HG03097 (cell line): ENCODE measurements around the gene PPP1CA.

Experiments
- ATAC-seq: cut with Tn5 transposase; IDR thresholded peaks from one replicate; pipeline ENCODE4 v1.9.1; 2021; ENCODE audit not compliant: unreplicated experiment, low FRiP score

The PPP1CA gene

GRCh38 chr11:67387518-67387917 lies 14.1 kb downstream of the PPP1CA start:
- no peak for ATAC-seq

DNA sequence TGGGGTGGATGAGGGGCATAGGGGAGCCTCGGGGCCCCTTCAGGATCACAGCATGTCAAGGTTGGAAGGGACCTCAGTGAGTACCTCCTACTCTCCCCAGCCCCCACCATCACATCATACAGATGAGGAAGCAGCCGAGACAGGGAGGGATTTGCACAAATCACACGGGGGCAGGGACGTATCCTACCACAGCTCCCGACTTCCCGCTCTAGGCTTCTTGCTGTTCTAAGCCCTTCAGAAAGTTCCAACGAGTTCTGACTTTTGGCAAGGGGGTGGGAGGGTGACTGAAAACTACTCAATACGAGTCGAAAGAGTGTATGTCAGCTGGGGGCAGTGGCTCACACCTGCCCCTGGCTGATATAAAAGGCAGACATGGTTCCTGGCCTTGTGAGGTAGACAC lies 14.6 kb downstream of the PPP1CA start:
- ATAC-seq = no peak

- no peak for ATAC-seq
These were observed 16.7 kb downstream of the PPP1CA start for GRCh38 chr11:67384851-67385366.

DNA sequence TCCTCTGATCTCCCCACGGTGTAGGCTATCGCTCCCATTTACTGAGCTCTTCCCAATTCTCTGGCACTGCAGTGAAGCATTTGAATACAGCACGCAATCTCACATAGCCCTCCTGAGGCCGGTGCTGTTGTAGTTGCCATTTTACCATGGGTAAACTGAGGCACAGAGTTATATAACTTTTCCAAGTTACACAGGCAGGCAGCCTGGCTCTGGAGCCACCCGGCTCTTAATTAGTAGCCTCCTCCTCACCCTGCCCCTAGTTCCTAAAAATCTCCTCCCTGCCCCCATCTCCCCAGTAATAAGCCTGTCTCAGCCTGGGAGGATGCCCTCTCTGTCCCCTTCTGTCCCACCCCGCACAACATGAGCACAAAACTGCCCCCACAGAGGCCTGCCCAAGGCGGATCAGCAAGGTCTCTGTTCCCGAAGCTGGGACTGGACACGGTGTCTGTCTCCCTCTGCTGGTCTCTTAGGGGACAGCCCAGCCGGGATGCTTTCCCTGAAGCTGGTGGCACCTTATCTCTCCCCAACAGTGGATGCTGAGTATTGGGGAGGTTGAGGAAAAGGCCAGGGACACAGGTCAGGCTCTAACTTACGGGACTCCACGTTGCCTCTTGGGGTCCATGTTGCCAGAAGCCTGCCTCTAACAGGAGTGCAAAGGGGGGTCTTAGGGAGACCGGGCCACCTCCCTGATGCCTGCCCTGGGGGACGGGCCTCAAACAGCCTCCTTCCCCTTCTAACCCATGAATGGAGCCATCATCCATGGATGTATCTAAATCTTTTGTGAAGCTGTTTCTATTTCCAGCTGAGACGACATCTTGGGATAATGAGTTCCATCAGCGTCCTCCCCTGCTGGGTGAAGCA lies 19.2 kb downstream of the PPP1CA start:
- no peak for ATAC-seq

GRCh38 chr11:67381244-67381972 lies 20.2 kb downstream of the PPP1CA start:
- no peak for ATAC-seq

DNA sequence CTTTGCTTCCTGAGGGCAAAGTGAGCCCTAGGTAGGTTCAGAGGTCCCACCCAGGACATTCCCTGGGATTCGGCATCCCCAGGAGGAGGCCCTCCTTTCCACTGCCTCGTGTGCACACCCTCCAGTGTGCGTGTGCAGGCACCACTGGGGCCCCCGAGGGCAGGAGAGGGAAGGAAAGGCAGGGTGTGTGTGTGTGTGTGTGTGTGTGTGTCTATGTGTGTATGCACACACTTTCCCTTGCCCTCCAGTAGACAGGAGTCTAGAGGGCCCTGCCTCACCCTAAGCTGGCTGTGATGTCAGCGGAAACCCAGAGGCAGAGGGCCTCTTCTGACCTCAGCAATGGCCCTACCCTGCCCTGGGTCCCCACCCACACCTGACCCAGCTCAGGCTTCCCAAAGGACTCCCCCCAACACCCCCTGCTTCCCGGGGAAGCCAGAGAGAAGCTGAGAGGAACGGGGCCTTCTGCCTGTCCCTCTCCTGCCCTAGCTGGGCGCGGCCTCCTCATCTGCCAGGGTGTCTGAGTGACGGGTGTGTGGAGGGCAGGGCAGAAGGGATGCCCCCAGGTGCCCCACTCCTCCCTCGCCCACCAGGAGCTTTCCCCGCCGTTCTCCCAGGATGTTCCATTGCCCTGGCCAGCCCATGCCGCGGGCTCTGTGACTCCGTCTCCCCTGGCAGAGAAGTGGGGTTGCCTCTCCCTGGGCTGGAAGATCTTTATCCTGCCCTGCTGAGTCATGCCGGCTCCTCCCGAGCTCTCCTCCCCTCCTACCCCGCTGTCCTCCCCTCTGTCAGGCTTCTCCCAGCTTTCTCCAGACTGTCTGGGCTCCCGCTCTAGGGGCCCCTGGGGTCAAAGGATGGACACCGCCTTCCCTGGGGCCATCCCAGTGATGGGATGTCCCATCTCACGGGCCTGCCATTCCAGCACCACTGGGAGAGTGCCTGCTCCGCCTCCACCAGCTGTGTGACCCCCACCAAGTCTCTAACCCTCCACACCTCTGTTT lies 22.3 kb downstream of the PPP1CA start:
- ATAC-seq = no peak

DNA sequence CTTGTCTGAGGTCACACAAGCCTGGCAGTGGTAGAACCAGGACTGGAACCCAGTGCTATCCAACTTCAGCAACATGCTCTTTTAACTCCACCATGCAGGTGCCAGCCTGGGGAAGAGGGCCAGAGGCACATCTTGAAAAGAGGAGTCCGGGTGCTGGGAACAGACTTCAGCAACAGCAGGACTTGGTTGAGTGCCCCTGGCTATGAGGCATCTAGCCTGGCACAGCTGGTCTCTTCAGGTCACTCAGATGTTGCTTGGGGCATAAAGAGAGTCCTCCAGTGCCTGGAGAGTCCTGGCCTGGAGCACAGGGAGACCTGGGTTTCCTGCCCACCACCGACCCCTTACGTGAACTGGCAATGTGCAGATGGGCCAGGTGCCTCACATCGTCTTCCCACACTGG lies 23.1 kb downstream of the PPP1CA start:
- ATAC-seq = no peak

GRCh38 chr11:67376873-67377808 lies 24.5 kb downstream of the PPP1CA start:
- ATAC-seq = no peak

GRCh38 chr11:67376063-67376820 lies 25.4 kb downstream of the PPP1CA start:
- ATAC-seq = no peak

DNA sequence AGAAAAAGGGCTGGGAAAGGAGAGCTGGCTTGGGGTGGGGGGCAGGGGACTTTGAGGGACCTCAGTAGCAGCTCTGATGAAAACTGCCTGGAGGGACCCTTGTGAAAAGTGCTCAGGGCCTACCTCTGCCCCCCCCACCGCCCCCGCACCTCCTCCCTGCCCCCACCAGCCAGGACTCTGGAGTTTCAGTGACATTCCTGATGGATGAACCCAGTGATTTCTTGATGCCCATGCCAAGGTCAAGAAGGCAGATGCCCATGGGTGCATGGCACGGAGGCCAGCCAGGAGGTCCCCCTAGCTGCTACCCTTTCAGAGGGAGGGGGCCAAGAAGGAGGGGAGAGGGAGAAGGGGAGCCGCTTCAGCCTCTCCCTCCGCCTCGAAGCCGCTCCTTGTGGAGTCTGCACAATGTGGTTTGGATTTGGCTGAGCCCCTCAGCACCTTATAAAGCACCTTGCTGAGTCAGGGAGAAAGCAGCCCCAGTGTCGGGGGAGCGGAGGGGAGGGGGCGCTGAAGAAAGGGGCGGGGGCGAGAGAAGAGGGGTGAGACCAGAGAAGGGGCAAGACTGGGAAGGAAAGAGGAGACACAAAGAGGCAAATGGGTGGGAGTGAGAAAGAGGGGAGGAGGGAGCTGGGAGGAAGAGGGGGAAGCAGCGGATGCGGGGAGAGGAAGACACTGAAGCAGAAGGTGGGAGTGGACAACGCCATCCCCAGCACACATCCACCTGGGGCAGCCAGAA lies 26.2 kb downstream of the PPP1CA start:
- ATAC-seq = no peak

DNA sequence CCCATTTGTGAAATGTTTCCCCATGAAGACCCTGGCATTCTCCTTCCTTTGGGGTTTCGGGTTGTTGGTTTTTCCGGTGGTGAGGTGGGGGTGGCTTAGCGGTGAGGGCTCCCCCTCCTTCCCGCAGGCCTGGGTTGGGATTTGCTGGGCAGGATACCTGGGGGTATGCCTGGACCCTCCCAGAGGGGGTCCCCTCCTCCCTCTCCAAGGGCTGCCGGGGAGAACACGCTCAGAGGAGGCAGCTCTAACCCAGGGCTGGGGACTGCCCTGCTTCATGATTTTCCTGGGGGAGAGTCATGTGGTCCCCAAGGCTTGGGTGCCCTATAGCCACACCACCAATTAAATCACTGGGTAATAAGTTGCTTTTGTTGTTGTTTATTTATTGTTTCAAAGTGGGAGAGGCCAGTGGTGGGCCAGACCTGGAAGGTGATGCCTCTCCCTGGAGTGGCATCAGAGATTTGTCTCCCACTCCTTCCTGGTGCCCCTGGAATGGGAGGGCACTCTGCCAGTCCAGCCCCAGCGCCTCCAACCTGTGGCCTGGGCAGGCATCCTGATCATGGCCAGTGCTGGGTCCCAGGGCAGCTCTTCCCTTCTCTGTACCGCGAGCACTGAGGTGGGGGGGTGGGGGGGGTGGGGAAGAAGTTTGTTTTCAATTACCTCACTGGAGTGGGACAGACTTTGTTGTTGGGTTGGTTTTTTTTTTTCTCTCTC lies 26.9 kb downstream of the PPP1CA start:
- no peak for ATAC-seq

DNA sequence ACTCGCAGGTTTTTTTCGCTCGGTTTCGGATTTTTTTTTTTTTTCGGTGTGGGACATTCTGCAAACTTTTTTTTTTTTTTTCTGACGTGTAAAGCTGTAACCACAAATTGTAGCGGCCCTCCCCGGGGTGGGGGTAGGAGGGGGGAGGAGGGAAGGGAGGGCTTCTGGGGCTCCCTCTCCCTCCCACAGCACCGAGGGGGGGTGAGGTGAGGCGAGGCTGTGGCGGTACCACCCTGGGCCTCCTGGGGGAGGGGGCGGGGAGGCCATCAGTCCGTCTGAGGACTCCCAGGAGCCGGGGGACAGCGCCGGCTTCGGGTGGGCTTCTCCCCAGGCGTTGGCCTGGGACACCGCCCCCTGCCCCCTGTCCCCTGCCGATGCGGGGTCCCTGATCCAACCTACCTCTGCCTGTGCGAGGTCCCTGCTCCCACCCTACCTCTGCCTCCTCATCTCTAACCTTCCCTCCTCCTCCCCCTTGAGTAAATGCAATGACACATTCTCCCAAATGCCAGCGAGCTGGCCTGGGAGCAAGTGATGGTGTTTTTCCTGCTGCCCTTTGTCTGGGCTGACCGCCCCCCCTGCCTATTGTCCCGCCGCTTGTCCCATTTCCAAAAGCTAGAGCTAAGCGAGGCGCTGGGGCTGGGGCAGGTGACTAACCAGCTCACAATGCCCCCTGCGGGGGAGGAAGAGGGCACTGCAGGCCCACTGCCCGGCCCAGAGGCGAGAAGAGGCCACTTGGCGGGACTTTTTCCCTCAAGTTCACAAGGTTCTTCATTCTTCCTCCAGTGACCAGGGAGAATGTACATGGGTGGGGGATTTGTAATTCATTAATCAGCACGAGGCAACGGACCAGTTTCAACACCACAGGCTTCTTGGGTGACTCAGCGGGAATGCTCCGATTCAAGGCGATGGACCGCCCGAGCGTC lies 27.7 kb downstream of the PPP1CA start:
- no peak for ATAC-seq

GRCh38 chr11:67372993-67373647 lies 28.5 kb downstream of the PPP1CA start, which contains the start of gene CLCF1:
Gene CLCF1, minus strand, starts transcription at chr11:67373598. Its CDS starts 59 bp downstream, at chr11:67373539.
- ATAC-seq = no peak

DNA sequence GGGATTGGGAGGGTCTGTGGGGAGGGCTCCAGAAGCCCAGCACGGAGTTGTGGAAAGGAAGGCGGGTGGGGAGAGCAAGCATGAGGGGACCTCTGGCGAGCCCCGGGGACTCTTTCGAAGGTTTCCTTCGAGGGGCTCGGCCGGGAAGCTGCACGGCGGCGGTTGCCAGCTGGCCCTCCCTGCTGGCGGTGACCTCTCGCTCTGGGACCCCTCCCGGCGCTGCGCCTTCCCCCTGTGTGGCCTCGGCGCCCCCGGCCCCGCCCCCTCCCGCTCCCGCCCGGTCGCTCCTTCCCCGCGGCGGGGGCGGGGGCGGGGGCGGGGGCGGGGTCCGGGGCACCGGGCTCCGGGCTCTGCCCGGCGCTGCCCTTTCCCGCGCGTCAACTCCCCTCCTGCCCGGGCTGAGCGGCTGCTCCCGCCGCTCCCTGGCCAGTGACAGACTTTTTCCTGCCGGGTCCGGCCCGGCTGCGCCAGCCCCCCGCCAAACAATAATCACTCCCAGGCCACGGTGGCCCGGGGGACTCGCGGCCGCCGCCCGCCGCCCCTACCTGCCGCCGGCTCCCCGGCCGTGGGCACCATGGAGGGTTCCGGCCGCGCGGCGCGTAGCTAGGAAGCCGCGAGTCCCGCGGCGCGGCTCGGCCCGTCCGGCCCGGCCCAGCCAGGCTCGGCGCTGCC lies 29.2 kb downstream of the PPP1CA start:
- no peak for ATAC-seq

DNA sequence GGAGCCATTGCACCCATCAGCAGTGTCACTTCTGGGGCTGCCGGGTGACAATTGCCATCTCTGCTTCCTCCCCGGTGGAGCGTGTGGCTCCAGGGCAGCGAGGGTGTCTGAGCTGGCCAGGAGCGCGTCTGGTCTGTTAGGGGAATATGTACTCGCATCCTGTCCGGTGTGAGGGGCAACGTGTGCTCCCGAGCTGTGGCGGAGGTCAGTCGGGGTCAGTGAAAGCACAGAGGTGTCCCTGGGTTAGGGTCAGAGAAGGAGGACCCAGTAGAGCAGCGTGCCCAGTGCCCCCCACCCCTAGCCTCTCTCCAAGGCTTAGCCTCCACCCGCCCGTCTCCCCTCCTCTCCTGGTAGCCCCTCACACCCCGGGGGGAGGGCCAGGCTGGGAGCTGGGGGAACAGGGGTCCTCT lies 29.7 kb downstream of the PPP1CA start:
- no peak for ATAC-seq
